HG03095 (cell line): Measurements from ENCODE around the gene ADAM29.
"Not testable (repeated sequence)": the region's sequence is repeated elsewhere in the genome, so short reads cannot be mapped to it uniquely, and the experiment has no call there.

Source experiments
- ATAC-seq: cut with Tn5 transposase; IDR thresholded peaks from one replicate; pipeline ENCODE4 v1.9.1; 2021; ENCODE audit warnings: moderate library complexity; ENCODE audit not compliant: unreplicated experiment

The ADAM29 gene

DNA sequence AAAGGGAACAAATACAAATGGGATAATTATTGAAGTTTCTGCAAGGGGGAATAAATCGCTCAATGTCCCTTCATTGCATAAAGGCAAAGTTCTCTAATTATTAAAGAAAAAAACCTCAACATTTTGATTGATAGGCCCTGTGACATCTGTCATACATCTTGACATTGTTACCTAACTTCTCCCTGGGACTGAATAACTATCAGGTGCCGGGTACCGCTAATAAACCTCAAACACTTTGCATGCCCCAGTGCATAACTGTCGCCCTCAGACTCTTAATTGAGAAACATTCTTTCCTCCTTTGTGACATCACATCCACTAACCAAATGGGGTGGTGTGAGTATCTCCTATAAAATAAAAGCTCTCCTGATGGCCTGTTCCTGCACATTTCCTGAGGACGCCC lies at the start of gene ADAM29:
Gene ADAM29 (plus strand): TSS at position 301 of the 400 bp plus-strand sequence. CDS start 57,168 bp downstream, outside the sequence.
- ATAC-seq, result no peak

GRCh38 chr4:174869339-174869738 lies 48.8 kb upstream of the ADAM29 start:
- no peak for ATAC-seq

GRCh38 chr4:174870311-174870710 lies 47.8 kb upstream of the ADAM29 start:
- no peak for ATAC-seq

DNA sequence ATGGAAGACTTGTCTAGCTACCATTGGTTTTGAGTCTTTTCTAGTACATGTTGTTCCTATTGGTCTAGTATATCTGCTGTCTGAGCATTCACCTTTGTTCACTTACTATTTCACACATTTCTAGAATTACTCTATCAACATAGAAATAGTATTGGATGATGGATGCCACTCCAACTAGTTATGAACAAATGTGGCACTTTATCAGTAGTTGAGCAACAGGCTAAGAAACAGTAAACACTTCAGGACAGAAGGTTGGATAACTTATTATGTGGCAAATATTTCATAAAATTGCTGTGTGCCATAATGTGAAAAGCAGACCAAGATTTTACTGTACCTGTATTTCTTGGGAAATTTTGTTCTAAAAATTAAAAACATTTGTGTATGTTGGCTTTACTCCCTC lies 46.8 kb upstream of the ADAM29 start:
- ATAC-seq, result no peak

GRCh38 chr4:174873146-174873545 lies 45.0 kb upstream of the ADAM29 start:
- not testable (repeated sequence) for ATAC-seq

GRCh38 chr4:174873931-174874330 lies 44.2 kb upstream of the ADAM29 start:
- ATAC-seq, result peak; percentile 63

- ATAC-seq, result no peak
These were observed 43.3 kb upstream of the ADAM29 start for GRCh38 chr4:174874898-174875297.

DNA sequence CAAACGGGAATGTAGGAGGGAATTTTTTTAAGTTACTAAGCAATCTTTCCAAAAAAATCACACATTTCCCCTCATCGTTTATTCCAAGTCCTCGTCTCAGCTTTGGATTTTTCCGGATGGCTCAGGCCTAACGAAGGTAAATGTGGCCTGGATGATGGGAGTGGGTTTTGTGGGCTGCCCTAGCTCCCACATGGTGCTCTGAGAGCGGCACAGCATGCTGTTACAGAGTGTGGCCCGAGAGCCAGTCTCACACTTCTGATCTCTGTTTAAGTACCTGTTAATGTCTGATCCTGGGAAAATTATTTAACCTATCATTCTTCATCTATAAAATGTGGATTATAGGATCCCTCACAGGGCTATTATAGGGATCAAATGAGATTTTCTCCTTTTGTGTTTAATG lies 38.2 kb upstream of the ADAM29 start:
- ATAC-seq, result no peak

DNA sequence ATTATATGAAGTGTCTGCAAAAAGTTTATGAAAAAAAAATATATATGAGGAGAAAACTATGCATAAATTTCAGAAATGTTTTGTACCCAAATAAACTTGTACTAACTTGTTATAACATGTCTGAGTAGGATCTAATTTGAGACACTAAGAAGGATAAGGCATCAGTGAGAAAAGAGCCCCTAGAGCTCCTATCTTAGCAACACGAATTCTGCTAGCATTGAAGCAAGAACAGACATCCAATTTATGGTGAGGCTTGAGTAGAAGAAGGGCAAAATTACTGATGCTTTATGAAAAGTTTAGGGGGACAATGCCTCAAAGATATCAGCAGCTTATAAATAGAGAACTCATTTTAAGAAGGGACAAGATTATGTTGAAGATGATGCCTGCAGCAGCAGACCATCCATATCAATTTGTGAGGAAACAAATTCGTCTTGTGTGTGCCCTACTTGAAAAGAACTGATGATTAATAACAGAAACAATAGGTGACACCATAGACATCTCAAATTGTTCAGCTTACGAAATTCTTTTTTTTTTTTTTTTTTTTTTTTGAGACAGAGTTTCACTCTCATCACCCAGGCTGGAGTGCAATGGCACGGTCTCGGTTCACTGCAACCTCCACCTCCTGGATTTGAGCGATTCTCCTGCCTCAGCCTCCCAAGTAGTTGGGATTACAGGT lies 35.7 kb upstream of the ADAM29 start:
- ATAC-seq, result no peak

- ATAC-seq, result no peak
These were observed 10.7 kb upstream of the ADAM29 start for GRCh38 chr4:174907508-174907907.

DNA sequence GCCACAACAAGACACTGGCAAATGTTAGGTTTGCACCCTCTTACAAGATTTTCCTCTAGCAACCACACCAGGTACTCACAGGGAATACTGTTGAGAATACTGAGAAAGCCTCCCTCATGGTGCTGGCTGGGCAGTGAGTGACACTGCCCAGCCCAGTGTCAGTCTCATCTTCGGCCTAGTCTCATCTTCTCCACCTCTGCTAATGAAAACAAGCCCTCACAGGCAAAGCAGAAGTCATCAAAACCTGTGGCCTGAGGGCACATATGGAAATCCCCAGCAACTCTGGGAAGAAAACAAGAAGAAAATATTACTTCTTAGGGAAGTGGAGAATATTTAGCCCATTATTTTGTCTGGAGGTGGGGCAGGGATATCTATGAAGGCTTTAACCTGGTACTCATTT lies 7.9 kb upstream of the ADAM29 start:
- no peak for ATAC-seq

GRCh38 chr4:174912919-174913543 lies 5.1 kb upstream of the ADAM29 start:
- no peak for ATAC-seq

- ATAC-seq, result no peak
These were observed 1.8 kb downstream of the ADAM29 start for GRCh38 chr4:174919886-174920423.

GRCh38 chr4:174926958-174927357 lies 8.8 kb downstream of the ADAM29 start:
- no peak for ATAC-seq

DNA sequence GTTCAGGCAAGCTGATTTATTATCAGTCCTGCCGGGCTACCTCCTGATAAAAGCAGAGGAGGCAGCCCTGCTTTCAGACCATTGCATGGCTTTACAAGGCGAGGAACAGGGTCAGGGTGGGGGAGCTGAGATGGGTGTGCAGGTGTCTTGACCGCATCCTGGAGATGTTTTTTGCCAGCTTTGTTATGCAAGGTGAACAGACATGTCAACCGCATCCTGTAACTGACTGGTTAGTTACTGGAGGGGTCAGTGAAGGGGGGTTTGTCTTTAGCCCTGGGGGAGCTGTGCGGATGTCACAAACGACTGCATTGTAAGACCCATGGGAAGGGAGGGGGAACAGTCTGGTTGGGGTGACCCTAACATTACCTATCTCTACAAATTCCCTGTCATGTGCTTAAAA lies 10.0 kb downstream of the ADAM29 start:
- peak; percentile 65 for ATAC-seq

GRCh38 chr4:174928575-174929253 lies 10.6 kb downstream of the ADAM29 start:
- ATAC-seq, result no peak

GRCh38 chr4:174929346-174929745 lies 11.2 kb downstream of the ADAM29 start:
- no peak for ATAC-seq

- no peak for ATAC-seq
These were observed 12.7 kb downstream of the ADAM29 start for GRCh38 chr4:174930895-174931294.

GRCh38 chr4:174933083-174933482 lies 14.9 kb downstream of the ADAM29 start:
- ATAC-seq, result no peak

- ATAC-seq, result no peak
These were observed 16.2 kb downstream of the ADAM29 start for GRCh38 chr4:174934360-174934759.

DNA sequence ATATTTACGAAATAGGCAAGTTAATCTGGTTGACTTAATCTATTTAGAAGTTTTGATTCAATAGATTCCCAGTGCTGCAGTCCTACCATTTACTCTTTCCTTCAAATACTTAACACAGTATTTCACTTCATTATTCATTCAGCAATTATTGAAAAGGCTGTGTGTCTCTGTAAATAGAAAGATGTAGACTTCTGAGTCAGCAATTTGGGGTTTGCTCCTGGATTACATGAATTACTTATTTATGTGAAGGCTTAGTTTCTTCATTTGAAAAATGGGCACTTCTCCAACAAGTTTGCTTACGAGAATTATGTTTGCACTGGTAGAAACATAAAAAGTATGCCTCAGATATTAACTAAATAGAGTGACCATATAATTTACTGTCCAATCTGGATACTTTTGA lies 17.4 kb downstream of the ADAM29 start:
- ATAC-seq, result no peak

DNA sequence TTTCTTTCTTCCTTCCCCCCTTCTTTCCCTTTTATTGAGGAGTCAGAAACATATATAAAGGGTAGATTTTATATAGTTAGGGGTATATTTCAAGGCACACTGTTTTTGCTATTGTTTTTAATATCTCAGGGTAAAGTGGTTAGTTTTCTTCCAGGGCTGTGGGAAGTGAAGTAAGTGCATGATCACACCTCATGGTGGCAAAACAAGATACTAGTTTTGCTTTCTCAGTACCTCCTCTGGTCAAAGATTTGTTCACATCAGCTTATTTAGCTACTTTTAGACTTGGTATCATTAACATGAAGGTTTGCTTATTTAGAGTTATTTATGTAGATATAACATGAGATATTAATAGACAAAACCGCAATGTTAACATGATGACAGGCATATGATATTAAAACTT lies 21.8 kb downstream of the ADAM29 start:
- ATAC-seq, result no peak
